Measurements from ENCODE around the gene TRAPPC1.

Gene TRAPPC1

DNA sequence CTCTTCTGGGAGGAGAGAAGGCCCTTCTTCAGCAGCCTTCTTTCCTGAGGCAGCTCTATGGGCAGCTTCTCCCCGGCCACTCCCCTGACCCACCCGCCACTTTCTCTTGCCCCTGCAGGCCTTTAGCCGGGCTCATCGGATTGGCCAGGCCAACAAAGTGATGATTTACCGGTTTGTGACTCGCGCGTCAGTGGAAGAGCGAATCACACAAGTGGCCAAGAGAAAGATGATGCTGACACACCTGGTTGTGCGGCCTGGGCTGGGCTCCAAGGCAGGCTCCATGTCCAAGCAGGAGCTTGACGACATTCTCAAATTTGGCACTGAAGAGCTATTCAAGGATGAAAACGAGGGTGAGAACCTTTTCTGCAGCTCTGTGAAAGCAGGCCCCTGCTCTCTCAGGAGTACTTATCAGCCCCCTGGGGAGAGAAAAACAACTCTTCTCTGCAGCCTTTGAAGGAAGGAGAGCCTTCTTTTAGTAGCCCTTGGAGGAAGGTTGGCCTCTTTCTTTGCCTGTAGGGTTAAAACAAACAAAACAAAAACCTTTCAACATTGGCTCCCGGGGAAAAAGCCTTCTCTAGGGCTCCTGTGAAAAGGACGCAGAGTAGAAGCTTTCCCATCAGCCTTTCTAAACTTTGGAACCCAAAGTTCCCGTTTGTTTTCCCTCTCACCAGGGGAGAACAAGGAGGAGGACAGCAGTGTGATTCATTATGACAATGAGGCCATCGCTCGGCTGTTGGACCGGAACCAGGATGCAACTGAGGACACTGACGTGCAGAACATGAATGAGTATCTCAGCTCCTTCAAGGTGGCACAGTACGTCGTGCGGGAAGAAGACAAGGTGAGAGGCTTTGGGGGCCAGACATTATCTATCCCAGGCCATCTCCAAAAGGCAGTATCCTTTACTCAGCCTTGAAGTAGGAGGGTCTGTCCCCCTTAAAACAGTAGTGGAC lies 28.3 kb downstream of the TRAPPC1 start:
- DNase-seq (ENCODE audit: low read depth) = no peak

DNA sequence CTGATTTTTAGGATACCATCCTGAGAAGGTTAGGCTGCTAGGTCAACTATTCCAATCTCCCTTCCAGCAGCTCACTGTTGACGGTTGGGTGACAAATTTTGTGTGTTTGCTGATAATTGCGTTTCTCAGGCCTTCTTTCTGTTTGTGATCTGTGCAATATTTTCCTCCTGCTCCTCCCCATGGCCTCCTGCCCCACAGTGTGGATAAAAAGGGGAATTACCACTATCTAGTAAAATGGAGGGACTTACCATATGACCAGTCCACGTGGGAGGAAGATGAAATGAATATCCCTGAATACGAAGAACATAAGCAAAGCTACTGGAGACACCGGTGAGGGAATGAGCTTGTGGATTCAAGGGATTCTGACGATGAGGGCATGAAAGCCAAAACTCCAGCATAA lies 34.0 kb downstream of the TRAPPC1 start:
- DNase-seq (ENCODE audit: low read depth) = no peak

DNA sequence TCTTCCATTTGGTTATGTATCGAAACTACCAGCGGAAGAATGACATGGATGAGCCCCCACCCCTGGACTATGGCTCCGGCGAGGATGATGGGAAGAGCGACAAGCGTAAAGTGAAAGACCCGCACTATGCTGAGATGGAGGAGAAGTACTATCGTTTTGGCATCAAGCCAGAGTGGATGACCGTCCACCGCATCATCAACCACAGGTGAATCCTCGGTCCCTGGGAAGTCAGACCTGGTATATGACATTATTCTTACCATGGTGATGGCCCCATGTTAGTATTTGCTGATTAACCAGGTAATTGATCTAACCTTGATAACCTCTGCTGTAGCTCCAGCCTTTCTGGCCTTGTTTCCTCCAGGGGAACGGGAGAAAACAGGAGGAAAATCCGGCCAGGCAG lies 34.7 kb downstream of the TRAPPC1 start:
- no peak for DNase-seq (ENCODE audit: low read depth)

DNA sequence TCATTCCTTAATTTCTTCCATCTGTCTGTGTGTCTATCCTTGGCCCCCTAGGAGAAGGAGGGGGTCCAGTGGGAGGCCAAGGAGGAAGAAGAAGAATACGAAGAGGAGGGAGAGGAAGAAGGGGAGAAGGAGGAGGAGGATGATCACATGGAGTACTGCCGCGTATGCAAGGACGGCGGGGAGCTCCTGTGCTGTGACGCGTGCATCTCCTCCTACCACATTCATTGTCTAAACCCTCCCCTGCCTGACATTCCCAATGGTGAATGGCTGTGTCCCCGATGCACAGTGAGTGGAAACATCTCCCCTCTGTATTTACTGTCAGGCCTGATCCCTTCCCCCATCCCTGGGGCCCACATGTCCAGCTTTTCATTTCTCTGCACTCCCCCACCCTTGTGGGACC lies 36.9 kb downstream of the TRAPPC1 start:
- DNase-seq (ENCODE audit: low read depth) = no peak

DNA sequence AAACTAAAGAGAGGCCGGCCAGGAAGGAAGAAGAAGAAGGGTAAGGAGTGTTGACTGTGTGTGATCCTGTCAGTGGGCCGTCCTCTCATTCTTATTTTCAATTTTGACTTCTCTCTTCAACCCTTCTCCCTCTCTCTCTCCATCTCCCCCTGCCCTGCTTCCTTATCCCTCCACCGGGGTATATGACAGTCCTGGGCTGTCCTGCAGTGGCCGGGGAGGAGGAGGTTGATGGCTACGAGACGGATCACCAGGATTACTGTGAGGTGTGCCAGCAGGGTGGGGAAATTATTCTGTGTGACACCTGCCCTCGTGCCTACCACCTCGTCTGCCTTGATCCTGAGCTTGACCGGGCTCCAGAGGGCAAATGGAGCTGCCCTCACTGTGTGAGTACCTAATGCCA lies 37.5 kb downstream of the TRAPPC1 start:
- DNase-seq (ENCODE audit: low read depth) = no peak

DNA sequence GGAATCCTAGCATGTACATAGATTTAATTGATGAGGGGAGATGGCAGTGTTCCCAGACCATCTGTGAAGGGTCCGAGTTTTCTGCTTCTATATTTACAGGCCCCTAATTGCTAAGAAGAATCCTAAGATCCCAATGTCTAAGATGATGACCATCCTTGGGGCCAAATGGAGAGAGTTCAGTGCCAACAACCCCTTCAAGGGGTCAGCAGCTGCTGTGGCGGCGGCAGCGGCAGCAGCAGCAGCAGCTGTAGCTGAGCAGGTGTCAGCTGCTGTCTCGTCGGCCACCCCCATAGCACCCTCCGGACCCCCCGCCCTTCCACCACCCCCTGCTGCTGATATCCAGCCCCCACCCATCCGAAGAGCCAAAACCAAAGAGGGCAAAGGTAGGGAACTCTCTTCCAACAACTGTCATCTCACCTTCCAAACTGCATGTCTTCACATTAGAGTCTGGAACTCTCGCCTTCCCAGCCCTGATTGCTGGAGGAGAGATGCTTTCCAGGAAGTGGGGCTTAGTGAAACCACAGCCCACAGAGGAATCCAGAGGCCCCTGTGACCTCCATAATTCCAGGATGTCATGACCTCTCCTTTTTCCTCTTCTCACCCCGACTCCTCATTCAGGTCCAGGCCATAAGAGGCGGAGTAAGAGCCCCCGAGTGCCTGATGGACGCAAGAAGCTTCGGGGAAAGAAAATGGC lies 38.4 kb downstream of the TRAPPC1 start:
- no peak for DNase-seq (ENCODE audit: low read depth)

DNA sequence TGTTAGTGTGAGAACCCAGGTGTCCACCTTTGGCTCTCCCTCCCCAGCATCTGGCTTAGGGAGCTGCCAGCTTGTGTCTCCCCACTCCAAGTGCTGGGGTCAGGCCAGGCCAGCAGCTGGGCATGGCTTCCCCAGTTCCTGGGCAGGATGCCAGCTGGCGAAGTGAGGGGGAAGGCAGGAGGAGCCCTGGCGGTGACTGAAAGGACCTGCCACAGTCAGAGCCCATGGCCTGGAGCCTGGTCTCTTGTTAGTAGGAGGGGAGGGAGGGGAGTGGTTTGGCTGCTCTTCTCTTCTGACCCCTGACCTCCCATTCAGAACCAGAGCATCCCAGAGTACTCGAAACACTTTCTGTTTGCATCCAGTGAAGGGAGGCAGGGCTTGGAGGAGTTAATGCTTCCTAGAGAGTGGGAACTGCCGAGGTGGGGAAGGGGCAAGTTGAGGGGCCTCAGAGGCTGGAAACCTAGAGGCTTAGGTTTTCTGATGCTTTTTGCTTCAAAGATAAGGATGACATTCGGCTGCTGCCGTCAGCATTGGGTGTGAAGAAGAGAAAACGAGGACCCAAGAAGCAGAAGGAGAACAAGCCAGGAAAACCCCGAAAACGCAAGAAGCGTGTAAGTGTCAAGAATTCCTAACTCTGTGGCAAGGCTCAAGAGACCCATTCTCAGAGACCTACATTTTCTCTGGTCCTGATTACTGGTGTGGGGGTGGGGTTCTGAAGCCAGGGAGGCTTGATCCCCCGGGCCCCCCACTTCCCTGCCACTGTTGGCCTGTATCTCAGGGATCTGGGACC lies 42.4 kb downstream of the TRAPPC1 start:
- DNase-seq (ENCODE audit: low read depth) = peak; percentile 33

DNA sequence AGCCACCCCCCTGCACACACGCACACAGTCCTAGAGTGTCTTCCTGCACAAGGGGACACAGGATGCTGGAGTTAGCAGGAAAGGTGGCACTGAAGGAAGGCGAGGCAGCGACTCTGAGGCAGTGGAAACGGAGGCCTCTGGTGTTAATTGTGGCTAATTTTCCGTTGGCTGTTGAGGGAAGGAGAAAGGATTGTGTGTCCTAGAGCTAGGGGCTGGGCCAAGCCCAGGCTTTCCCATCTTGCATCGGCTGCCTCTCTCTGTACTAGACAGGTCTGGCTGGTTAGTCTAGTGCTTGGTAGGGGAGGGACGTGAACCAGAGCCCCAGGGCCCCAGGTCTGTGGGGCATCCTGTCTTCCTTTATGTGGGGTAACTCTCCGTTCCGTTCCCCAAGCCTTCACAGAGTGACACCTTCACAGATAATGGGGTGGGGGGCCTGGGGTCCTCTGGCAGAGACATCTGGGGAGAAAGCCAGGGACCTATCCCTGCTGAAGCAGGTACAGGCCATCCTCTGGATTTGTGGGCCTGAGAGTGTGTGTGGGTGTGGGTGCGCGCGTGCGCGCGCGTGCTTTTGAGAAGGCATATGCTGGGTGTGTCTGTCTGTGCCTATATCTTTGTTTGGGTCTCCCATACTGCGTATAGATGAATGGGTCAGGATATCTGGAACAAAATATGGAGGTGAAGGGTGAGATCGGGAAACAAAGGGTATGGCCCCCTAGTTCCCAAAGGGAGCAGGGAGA lies 43.4 kb downstream of the TRAPPC1 start, which contains the start of gene CHD3:
Gene CHD3 (plus strand): TSS at position 606 of the 737 bp plus-strand sequence. CDS start 212 bp downstream, outside the sequence.
- DNase-seq (ENCODE audit: low read depth) = peak; percentile 61

DNA sequence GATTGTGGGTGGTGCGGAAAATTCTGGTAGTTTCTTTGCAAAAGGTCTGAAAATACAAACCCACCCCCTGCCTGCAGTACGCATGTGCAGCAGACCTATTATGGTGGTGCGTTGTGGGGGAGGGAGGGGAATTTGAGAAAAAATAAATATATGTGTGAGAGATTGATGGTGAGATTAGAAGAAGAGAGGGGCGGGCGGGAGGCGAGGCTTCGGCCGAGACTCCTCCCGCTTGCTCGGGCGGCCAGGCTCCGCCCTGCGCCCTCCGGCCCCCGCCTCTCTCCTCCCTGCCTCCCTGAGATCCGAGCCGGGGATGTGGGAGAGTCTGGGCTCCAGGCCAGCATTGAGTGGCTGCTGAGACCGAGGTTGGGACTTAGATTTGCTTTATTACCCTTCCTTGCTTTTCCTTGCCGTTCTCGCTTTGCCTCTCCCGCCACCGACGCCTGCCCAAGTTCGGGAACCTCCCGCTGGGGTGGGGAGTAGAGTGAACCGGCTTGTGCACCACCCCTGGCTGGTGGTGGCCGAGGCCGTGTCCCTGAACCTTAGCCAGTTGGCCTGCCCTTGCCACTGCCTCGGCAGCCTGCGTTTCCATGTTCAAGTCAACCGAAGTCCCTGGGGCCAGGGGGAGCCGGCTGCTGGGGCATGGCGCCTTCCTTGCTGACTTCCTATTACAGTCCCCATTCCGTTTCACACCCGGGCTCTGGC lies 44.1 kb downstream of the TRAPPC1 start:
- DNase-seq (ENCODE audit: low read depth) = peak; percentile 80

DNA sequence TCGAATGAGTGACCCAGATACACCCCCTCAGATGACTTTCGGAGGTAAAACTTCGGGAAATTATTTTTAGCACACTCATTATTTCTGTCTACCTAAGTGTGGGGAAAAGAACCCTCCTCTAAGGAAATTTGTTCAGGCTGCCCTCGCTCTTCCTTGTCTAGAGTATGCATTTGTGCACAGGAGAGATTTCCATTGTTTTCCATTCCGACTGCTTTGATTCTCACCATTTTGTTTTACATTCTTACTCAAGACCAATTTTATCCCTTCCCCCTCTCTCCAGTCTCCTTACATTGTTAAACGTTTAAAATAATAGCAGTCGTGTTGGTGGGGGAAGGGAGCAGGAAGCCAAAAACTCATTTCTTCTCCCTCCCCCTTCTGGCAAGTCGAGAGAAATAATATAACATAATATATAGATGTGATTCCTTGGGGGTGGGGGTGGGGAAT lies 44.7 kb downstream of the TRAPPC1 start:
- DNase-seq (ENCODE audit: low read depth) = no peak

DNA sequence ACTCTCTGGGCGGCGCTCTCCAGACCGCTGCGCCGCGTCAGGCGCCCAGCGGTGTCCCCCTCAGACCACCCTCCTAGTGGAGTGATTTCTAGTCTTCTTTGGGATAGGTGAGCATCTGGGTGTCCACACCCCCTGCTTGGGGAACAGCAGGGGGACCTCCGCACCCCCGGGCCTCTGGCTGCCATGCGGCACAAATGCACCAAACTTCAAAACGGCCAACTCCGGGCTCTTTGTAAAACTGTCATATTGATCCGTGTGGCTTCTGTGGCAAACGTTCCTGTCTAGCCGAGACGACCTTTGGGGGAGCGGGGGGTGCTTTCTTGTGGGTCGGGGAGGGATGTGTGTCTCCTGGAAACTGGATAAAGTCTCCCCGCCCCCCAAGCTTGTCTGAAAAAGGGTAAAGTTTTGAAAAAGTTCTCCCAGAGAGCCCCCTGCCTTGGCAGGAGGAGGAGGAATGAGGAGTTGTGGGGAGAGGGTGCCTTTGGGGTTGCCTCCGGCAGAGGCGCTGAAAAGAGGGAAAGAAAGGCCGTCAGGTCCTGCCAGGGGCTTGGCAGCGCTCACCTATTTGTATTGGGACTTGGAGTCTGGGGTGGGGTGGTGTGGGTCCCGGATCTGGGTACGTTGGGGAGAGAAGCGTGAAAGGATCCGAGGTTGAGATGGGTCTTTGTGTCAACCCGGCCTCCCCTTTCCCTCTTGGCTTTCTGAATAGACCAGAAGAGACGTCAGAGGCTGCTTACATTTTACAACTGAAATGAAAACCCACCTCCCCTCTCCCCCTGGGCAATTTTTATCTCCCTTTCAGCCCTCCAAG lies 45.3 kb downstream of the TRAPPC1 start:
- peak; percentile 36 for DNase-seq (ENCODE audit: low read depth)

DNA sequence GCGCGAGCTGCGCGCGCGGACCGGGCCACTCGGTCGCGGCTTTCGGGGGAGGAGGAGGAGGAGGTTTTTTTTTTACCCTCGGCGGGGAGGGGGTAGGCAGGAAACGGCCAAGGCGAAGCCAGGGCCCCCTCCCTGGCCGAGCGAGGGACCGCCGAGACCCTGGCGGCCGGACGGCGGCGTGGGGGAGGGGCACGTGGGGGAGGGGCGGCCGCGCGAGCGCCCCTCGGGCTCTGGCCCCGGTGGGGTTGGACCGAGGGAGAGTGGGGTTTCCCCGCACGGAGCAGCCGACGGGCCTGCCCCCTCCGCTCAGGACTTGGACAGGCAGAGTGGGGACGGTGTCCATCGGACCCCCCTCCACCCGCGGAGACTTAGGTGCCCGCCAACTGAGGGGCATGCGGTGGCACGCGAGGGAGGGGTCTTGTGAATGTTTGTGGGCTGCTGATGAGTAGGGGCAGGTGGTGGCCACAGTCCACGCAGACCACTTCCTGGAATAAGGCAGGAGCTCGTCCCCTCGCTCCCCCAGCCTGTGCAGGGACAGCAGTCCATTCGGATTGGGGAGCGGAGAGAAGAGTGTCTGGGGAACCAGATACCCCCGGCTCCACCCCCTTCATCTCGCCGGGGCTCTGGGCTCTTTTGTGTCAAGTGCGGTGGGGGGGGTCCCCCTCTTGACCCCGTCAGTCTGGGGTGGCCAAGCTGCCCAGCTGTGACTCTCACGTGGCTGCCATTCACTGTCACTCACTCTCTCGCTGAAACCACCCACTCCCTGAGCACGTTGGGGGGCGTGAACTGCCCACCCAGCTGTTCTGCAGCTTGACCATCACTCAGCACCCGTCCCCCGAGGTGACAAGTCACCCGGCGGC lies 46.1 kb downstream of the TRAPPC1 start:
- DNase-seq (ENCODE audit: low read depth) = peak; percentile 43

DNA sequence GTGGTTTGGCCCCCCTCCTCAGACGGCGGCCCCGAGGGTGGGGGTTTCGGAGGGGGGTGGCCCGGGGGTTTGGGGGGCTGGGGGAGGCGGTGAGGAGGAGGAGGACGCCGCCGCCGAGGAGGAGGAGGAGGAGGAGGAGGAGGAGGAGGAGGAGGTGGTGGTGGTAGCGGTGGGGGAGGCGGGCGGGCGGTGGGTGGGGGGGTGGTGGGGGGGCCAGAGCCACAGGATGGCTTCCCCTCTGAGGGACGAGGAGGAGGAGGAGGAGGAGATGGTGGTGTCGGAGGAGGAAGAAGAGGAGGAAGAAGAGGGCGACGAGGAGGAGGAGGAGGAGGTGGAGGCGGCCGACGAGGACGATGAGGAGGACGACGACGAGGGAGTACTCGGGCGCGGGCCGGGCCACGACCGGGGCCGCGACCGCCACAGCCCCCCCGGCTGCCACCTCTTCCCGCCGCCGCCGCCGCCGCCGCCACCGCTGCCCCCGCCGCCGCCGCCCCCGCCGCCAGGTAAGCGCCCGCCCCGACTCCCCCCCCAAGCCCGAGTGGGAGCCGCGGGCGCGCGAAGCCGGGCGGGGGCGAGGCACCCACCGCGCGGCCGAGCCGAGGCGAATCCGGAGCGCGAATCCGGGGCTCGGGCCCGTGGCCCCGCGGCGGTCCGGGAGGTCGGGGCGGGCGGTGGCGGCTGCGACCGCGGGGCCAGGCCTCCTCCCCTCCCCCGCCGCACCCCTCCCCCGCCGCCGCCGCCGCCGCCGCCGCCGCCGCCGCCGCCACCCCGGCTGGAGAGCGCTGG lies 47.0 kb downstream of the TRAPPC1 start:
- DNase-seq (ENCODE audit: low read depth) = peak; percentile 15

DNA sequence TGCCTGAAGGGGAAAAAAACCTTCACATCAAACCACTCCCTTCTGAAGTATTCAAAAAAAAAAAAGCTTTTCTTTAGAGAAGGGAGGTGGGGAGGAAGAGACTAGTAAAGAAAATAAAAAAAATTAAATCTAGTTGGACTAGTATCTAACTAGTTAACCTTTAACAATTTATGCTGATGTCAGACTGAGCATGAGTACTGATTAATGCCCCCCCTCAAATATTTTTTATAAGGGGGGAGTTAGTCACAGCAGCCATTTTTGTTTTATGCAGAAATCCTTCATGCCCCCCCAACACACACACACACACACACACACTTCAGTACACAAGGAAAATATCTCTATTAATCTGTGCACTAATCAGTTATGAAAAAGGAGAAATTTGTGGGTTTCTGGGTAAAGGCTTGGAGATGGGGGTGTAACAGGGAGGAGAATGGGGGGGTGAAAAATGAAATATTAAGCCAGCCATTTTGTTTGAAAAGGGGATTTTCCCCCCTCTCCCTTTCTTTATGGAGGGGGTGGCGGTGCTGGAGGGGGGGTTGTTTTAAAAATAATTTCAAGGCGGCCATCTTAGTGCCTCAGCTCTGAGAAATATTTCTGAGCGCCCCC lies 47.9 kb downstream of the TRAPPC1 start:
- DNase-seq (ENCODE audit: low read depth) = no peak

DNA sequence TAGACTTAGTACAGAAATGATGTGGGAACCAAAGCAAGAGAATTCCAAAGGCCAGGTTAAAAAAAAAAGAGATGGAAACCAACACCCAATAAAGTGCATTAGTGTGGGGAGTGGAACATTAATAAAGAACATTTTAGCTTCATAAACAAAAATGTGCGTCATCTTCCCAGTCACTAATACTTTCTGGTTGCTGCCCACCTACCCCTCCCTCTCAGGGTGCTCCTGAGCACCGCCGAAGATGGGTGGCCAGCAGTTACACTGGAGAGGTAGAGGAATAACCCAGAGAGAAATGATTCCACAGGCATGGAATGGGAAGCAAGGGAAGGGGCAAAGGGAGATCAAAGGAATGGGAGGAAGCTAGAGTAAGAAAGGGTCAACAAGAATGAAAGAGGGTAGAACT lies 49.1 kb downstream of the TRAPPC1 start:
- DNase-seq (ENCODE audit: low read depth) = no peak

DNA sequence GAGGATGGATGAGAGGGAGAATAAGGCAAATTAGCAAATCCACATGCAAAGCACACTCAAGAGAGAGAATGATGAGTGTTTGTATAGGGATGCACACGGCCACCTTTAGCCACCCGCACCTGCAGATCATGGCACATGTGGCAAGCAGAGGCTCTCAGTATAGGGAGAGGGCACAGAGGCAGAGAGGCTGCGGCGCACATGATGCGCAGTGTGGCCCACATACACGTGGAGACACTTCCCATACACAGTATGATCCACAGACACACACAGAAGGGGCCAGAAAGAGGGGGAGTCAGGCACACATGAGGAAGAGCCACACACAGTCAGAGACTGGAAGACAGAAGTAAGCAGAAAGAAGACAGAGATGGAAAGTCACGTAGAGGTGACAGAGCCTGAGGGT lies 49.7 kb downstream of the TRAPPC1 start:
- no peak for DNase-seq (ENCODE audit: low read depth)

DNA sequence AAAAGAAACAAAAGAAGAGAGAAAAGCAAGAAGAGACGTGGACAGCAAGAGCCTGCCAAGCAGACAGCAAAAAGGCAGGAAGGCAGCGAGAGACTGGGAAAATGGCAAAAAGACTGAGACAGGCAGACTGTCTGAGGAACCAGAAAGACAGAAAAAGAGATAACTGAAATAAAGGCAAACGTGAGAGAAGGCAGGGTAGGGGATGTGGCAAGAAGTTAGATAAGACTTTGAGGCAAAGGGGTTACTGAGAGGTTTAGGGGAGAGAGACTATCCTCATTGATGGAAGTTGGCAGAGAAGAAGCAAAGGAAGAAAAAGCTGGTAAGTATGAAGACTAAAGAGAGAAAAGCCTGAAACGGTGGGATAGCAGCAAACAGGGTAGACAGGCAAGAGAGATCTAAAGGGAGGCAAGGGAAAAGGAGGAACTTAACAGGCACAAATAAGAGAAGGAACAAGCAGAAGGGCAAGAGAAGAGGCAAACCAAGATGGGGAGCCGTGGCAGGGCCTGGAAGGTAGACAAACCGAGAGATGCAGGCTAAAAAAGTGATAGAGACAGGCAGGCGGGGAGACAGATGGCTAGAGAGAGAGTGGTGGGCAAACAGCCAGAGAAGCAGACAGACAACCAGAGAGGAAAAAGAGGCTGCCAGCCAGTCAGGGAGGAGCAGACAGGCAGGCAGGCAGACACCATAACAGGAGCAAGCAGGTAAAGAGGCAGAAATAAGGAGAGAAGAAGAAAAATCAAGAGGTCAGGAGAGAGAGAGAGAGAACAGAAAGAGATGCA lies 50.3 kb downstream of the TRAPPC1 start:
- no peak for DNase-seq (ENCODE audit: low read depth)
